Endodermal cell (in vitro differentiated cells): ENCODE measurements around the gene CEP112. TPM values are rescaled to one million over a fixed set of nuclear protein-coding genes. Genes with fewer than 3 reads are reported as not detected.

Experiments used
- DNase-seq: peaks from one replicate; pipeline ENCODE4 v3.0.0-alpha.2; 2017
- H3K27ac ChIP-seq: 2 replicates; pipeline ENCODE4 v1.5.1; 2013; ENCODE audit warnings: mild to moderate bottlenecking, low read depth, low read length, moderate library complexity
- H3K27me3 ChIP-seq: 2 replicates; pipeline ENCODE4 v1.6.1; 2013; ENCODE audit warnings: mild to moderate bottlenecking, low read length, moderate library complexity; ENCODE audit not compliant: insufficient read depth, control insufficient read depth, poor library complexity, severe bottlenecking
- H3K36me3 ChIP-seq: 2 replicates; pipeline ENCODE4 v1.7.0; 2013; ENCODE audit warnings: mild to moderate bottlenecking, low read length, moderate library complexity; ENCODE audit not compliant: control insufficient read depth, insufficient read depth
- H3K4me1 ChIP-seq: one replicate; pipeline ENCODE4 v1.7.0; 2013; ENCODE audit warnings: low read length; ENCODE audit not compliant: control insufficient read depth, insufficient read depth
- H3K4me3 ChIP-seq: 2 replicates; pipeline ENCODE4 v1.5.1; 2013; ENCODE audit warnings: mild to moderate bottlenecking, low read length, moderate library complexity
- H3K9ac ChIP-seq: 2 replicates; pipeline ENCODE4 v1.6.1; 2013; ENCODE audit warnings: mild to moderate bottlenecking, low read length, moderate library complexity; ENCODE audit not compliant: poor library complexity, severe bottlenecking; ENCODE audit errors: extremely low read depth
- H3K9me3 ChIP-seq: 2 replicates; pipeline ENCODE4 v1.6.1; 2013; ENCODE audit warnings: mild to moderate bottlenecking, low read length, moderate library complexity; ENCODE audit not compliant: control insufficient read depth
- H3K27ac Mint-ChIP-seq: 2 replicates; pipeline ENCODE4 v1.8.0; 2020; ENCODE audit warnings: mixed read lengths
- H3K27me3 Mint-ChIP-seq: 2 replicates; pipeline ENCODE4 v1.8.0; 2021; ENCODE audit warnings: mild to moderate bottlenecking, mixed read lengths; ENCODE audit not compliant: insufficient read depth
- H3K36me3 Mint-ChIP-seq: 2 replicates; pipeline ENCODE4 v1.8.0; 2020; ENCODE audit warnings: low read depth, mixed read lengths
- H3K4me1 Mint-ChIP-seq: 2 replicates; pipeline ENCODE4 v1.8.0; 2020; ENCODE audit warnings: mixed read lengths
- H3K4me3 Mint-ChIP-seq: 2 replicates; pipeline ENCODE4 v1.8.0; 2020; ENCODE audit warnings: mild to moderate bottlenecking, moderate library complexity, mixed read lengths
- H3K9me3 Mint-ChIP-seq: 2 replicates; pipeline ENCODE4 v1.8.0; 2020; ENCODE audit warnings: mild to moderate bottlenecking, mixed read lengths
- CTCF ChIP-seq: fragments of 200-600 bp; sonication (generic); conservative IDR thresholded peaks from 2 replicates; pipeline ENCODE4 v1.5.0; 2021; ENCODE audit warnings: antibody characterized with exemption, mild to moderate bottlenecking
- WGBS, 2 experiments: methylation state at CpG; one replicate each; pipeline versions ENCODE4 v1.1.5 to v1.1.7; 2013; ENCODE audit warnings: missing lambda C conversion rate in 2 of 2, mixed read lengths in 1 of 2; ENCODE audit not compliant: insufficient coverage in 1 of 2, insufficient read length in 1 of 2; 5-methylcytosine and 5-hydroxymethylcytosine counted together
- total RNA-seq, 2 donors: library from RNA; stranded (reverse); fragmentation: NEBNext Ultra II Directional in 1 of 2; extraction: Animal tissue kit (Norgen Biotek cat#: 25700) in 1 of 2; gene quantifications; 2 replicates in 1 of 2; 3 replicates in 1 of 2; pipeline ENCODE4 v1.2.1, GENCODE V29; 2021

Gene CEP112
- total RNA-seq, 2 donors from 2014 or later: 15.2 to 21.4 TPM

DNA sequence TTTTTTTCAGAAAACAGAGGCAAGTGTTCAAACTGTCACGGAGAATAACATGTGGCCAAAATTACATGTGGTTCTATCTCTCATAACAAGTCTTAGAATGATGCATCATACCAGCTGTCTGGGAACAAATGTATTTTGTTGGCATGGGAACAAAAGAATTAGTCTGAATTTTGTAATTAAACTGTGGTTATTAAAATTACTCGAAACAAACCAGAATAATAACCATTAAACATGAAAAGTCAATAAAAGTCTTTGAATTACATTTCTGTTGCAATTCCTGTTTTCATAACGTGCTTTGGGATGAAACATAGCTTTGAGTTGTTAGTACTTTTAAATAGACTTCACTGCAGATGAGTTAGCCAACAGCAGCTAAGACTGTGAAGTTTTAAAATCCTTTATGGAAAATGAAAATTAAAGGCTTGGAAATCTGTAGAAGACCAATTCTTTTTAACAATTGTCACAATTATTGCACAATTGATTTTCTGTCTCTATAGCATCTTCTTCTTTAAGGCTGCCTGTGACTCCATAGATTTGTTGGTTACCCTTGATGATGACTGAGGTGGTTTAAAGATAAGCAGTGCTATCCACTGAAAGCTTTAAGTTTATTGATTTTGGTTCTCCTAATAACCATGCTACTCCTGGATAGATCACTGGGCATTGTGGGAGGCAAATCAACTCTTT is 512.6 kb downstream of the CEP112 start:
- peaks cover 6% of the 10 kb centered on the region for H3K9me3 Mint-ChIP-seq
- H3K27me3 Mint-ChIP-seq: no peaks in the 10 kb centered on the region
- H3K4me1 Mint-ChIP-seq: no peaks in the 10 kb centered on the region
- no peaks in the 10 kb centered on the region for H3K4me1 ChIP-seq
- no peak overlapping the region for H3K27ac Mint-ChIP-seq
- no peak overlapping the region for H3K9ac ChIP-seq
- no peaks in the 10 kb centered on the region for H3K27me3 ChIP-seq
- no peak for DNase-seq
- H3K4me3 Mint-ChIP-seq: no peak overlapping the region
- H3K27ac ChIP-seq: no peak overlapping the region
- no peak for TF ChIP-seq CTCF
- no peak overlapping the region for H3K4me3 ChIP-seq
- no peaks in the 10 kb centered on the region for H3K9me3 ChIP-seq
- H3K36me3 Mint-ChIP-seq: no peaks in the 10 kb centered on the region
- WGBS, 2 experiments: 80 to 98% methylated on average over 1 to 2 of the region's 3 CpGs
- H3K36me3 ChIP-seq: no peaks in the 10 kb centered on the region

DNA sequence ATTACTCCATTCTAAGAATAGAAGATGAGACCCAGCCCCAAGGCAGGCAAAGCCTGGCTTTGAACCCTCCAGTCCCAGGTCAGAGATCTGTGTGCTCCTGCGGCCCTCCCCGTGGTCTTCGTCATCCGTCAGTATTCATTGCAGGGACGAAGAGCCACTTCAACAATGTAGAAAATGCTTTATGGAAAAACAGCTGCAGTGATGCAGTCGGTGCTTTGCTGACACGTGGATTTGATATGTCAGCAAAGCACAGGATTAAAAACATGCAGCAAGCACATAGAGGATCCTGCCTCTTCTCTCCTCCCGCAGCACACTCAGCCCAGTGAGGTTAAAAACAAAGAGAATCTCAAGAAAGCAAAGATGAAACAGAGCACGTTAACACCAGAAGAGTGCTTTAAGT is 513.4 kb downstream of the CEP112 start:
- Mint-ChIP-seq H3K27ac (no peak overlapping the region), H3K27me3 (no peaks in the 10 kb centered on the region), H3K36me3 (no peaks in the 10 kb centered on the region), H3K9me3 (peaks cover 8% of the 10 kb centered on the region), H3K4me1 (no peaks in the 10 kb centered on the region), H3K4me3 (no peak overlapping the region)
- Histone ChIP-seq H3K36me3 (no peaks in the 10 kb centered on the region), H3K9ac (no peak overlapping the region), H3K27ac (no peak overlapping the region), H3K4me3 (no peak overlapping the region), H3K9me3 (no peaks in the 10 kb centered on the region), H3K4me1 (no peaks in the 10 kb centered on the region), H3K27me3 (no peaks in the 10 kb centered on the region)
- no peak for TF ChIP-seq CTCF
- DNase-seq: no peak
- 80 to 89% methylated on average over 9 of the region's 9 CpGs for WGBS, 2 experiments

- Histone ChIP-seq H3K9ac (no peak overlapping the region), H3K27ac (no peak overlapping the region), H3K27me3 (no peaks in the 10 kb centered on the region), H3K36me3 (no peaks in the 10 kb centered on the region), H3K4me1 (no peaks in the 10 kb centered on the region), H3K4me3 (no peak overlapping the region), H3K9me3 (no peaks in the 10 kb centered on the region)
- no peak for DNase-seq
- no peak overlapping the region for H3K27ac Mint-ChIP-seq
- H3K4me1 Mint-ChIP-seq: no peaks in the 10 kb centered on the region
- no peak for TF ChIP-seq CTCF
- H3K36me3 Mint-ChIP-seq: no peaks in the 10 kb centered on the region
- peaks cover 8% of the 10 kb centered on the region for H3K9me3 Mint-ChIP-seq
- H3K4me3 Mint-ChIP-seq: no peak overlapping the region
- 97 to 100% methylated on average over 1 to 2 of the region's 2 CpGs for WGBS, 2 experiments
- no peaks in the 10 kb centered on the region for H3K27me3 Mint-ChIP-seq
Measured at GRCh38 chr17:65677932-65678331, 514.0 kb downstream of the CEP112 start.
